Mesenteric fat pad (tissue), 1 donor: Measurements from ENCODE around the gene MRPS5. TPM values are rescaled to one million over a fixed set of nuclear protein-coding genes. Genes with fewer than 3 reads are reported as not detected.
"Not testable (repeated sequence)": the region's sequence is repeated elsewhere in the genome, so short reads cannot be mapped to it uniquely, and the experiment has no call there.

Experiments used
- DNase-seq: peaks from one replicate; pipeline ENCODE4 v3.0.0-alpha.2; 2020; ENCODE audit warnings: low spot score
- long read RNA-seq: library from polyadenylated mRNA; unstranded; transcript quantifications from one replicate; pipeline ENCODE4 v2.0.0, GENCODE V29; 2020
- total RNA-seq: library from RNA; stranded (reverse); fragmentation: NEBNext Ultra II Directional; extraction: Animal tissue kit (Norgen Biotek cat#: 25700); gene quantifications from one replicate; pipeline ENCODE4 v1.2.1, GENCODE V29; 2021
- donor health status: DM: yes; HTN: yes; CAD: no.

Gene MRPS5
- 43.4 TPM for total RNA-seq
- long read RNA-seq, transcript MRPS5-201 (12 exons, 1,652 nt), result major isoform, 79 of 96 reads
- long read RNA-seq, partial matches to known transcripts, result 9 of 96 reads
- long read RNA-seq, other reads (novel, unspliced or antisense), result 4 of 96 reads

GRCh38 chr2:95121407-95122196 is at the start of gene MRPS5:
MRPS5 (minus strand) TSS chr2:95121808; CDS start chr2:95121791, 17 bp downstream.
- peak; percentile 96 for DNase-seq

GRCh38 chr2:95166065-95166763 is 44.6 kb upstream of the MRPS5 start:
- DNase-seq, result no peak

- DNase-seq, result peak; percentile 98
Measured at GRCh38 chr2:95165371-95166064, 43.9 kb upstream of the MRPS5 start, which contains the start of gene ZNF2. ZNF2 (plus strand) TSS chr2:95165809; CDS start chr2:95176227, 10,418 bp downstream.

GRCh38 chr2:95165030-95165370 is 43.4 kb upstream of the MRPS5 start:
- DNase-seq, result no peak

GRCh38 chr2:95159690-95160449 is 38.3 kb upstream of the MRPS5 start, which contains the start of gene ZNF514:
ZNF514 (minus strand) TSS chr2:95159848; CDS start chr2:95153253, 6,595 bp downstream.
- peak; percentile 92 for DNase-seq

- no peak for DNase-seq
Measured at GRCh38 chr2:95158891-95159619, 37.4 kb upstream of the MRPS5 start.

GRCh38 chr2:95158441-95158840 is 36.8 kb upstream of the MRPS5 start:
- DNase-seq, result no peak

- peak; percentile 18 for DNase-seq
Measured at GRCh38 chr2:95149397-95149984, 27.9 kb upstream of the MRPS5 start.

GRCh38 chr2:95143838-95144237 is 22.2 kb upstream of the MRPS5 start:
- DNase-seq, result peak; percentile 24

- peak; percentile 49 for DNase-seq
Measured at GRCh38 chr2:95138702-95139101, 17.1 kb upstream of the MRPS5 start.

GRCh38 chr2:95122197-95122551 is 566 bp upstream of the MRPS5 start:
- DNase-seq, result no peak

- DNase-seq, result no peak
Measured at GRCh38 chr2:95121093-95121406, 558 bp downstream of the MRPS5 start.

- no peak for DNase-seq
Measured at GRCh38 chr2:95115418-95115817, 6.2 kb downstream of the MRPS5 start.

- DNase-seq, result no peak
Measured at GRCh38 chr2:95113464-95113863, 8.1 kb downstream of the MRPS5 start.

- DNase-seq, result no peak
Measured at GRCh38 chr2:95110395-95110794, 11.2 kb downstream of the MRPS5 start.

GRCh38 chr2:95109260-95109659 is 12.3 kb downstream of the MRPS5 start:
- DNase-seq, result no peak

GRCh38 chr2:95106081-95106480 is 15.5 kb downstream of the MRPS5 start:
- no peak for DNase-seq

GRCh38 chr2:95104606-95105005 is 17.0 kb downstream of the MRPS5 start:
- DNase-seq, result no peak

- no peak for DNase-seq
Measured at GRCh38 chr2:95099910-95100309, 21.7 kb downstream of the MRPS5 start.

- DNase-seq, result not testable (repeated sequence)
Measured at GRCh38 chr2:95098273-95098672, 23.3 kb downstream of the MRPS5 start.
